Right cardiac atrium (tissue), 5 donors: Measurements from ENCODE around the gene PCSK2. TPM values are rescaled to one million over a fixed set of nuclear protein-coding genes. Genes with fewer than 3 reads are reported as not detected.

Experiments used
- ATAC-seq, 2 donors: fragments of 200-7000 bp; cut with Tn5 transposase; one replicate each; pipeline versions ENCODE4 v1.8.0 to v1.9.1; 2020; ENCODE audit warnings: moderate library complexity in 2 of 2, mild to moderate bottlenecking in 1 of 2
- DNase-seq, 3 donors: peaks; one replicate each; pipeline ENCODE4 v3.0.0-alpha.2; 2020
- H3K27ac ChIP-seq: one replicate; pipeline ENCODE4 v1.5.1; 2013; ENCODE audit warnings: mild to moderate bottlenecking, low read length, control low read depth, moderate library complexity
- H3K27me3 ChIP-seq: one replicate; pipeline ENCODE4 v1.6.1; 2013; ENCODE audit not compliant: control insufficient read depth, insufficient read depth
- H3K4me1 ChIP-seq: one replicate; pipeline ENCODE4 v1.6.1; 2013; ENCODE audit warnings: low read length; ENCODE audit not compliant: control insufficient read depth, insufficient read depth
- H3K4me3 ChIP-seq: one replicate; pipeline ENCODE4 v1.5.1; 2013; ENCODE audit warnings: low read length, control low read depth
- H3K9me3 ChIP-seq: one replicate; pipeline ENCODE4 v1.6.1; 2013; ENCODE audit warnings: low read length; ENCODE audit not compliant: control insufficient read depth
- WGBS: extraction: QIAGEN DNeasy Blood & Tissue Kit; methylation state at CpG from one replicate; pipeline ENCODE4 v1.1.7; 2013; 5-methylcytosine and 5-hydroxymethylcytosine counted together
- intact Hi-C, 4 donors: fragments of 100-400 bp; cut with DNase I; formaldehyde crosslinking; loops; one replicate each; pipeline versions ENCODE4 v1.11.0 to v1.14.0; 2022 to 2023
- polyA plus RNA-seq: library from polyadenylated mRNA; stranded (reverse); fragments of 200-250 nt; gene quantifications from one replicate; pipeline ENCODE4 v1.2.3, GENCODE V29; 2013
- total RNA-seq, 4 donors: library from RNA; stranded (reverse); fragmentation: NEBNext Ultra II Directional; extraction: Animal tissue kit (Norgen Biotek cat#: 25700); gene quantifications; one replicate each; pipeline ENCODE4 v1.2.1, GENCODE V29; 2021
- donor health status: healthy with polysubstance abuse.
- donor health status: DM: no; HTN: yes; CAD: no.
- donor health status: DM: no; HTN: no; CAD: no.
- donor health status: DM: no; HTN: yes; CAD: no; lungs with severe emphysema.
- donor health status: DM: yes; HTN: yes; CAD: no.

Gene PCSK2
- total and polyA plus RNA-seq, 5 donors: 1.1 to 3.2 (median 1.9) TPM

DNA sequence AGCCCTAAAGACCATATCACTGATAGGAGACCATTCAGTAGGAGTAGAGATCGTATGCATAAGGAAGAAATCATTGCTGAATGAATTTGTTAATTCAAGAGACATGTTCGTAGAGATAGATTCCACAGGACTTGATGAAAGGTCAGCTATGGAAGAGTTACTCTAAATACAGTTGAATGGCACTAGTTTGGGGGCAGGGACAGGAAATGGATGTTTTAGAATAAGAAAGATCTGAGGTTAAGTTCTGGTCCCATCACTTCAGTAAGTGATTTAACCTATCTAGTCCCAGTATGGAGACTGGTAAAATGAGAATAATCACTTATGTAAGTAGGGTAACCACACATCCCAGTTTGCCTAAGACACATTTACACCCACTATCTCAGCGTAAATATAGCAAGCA, 307.2 kb downstream of the PCSK2 start:
- Histone ChIP-seq H3K9me3 (no peaks in the 10 kb centered on the region), H3K27ac (no peak overlapping the region), H3K4me1 (no peaks in the 10 kb centered on the region), H3K4me3 (no peak overlapping the region), H3K27me3 (no peaks in the 10 kb centered on the region)
- DNase-seq (no peak), ATAC-seq (no peak)
- WGBS: 91% methylated on average over 3 of the region's 3 CpGs
- intact Hi-C loops: loop anchor here in 3 of 4 donors (10.0 kb wide), 2 partner anchors 361 to 371 kb away; no protein-coding TSS in a partner anchor
